Activated CD4-positive, CD25-positive, alpha-beta regulatory T cell treated with anti-CD3 and anti-CD28 coated beads, Interleukin-2, amount 50 U/mL, for 16 hours (primary cell): ENCODE measurements around the gene ADAM15.
A peak's percentile ranks its signal among the peaks of the same experiment; 100 is the strongest.

Source experiments
- DNase-seq: peaks from one replicate; pipeline ENCODE4 v3.0.0-alpha.2; 2020; ENCODE audit warnings: low read depth, low spot score

The ADAM15 gene

GRCh38 chr1:155086128-155086741 is 35.1 kb downstream of the ADAM15 start:
- DNase-seq: peak; percentile 51

GRCh38 chr1:155086856-155087535 is 35.9 kb downstream of the ADAM15 start:
- no peak for DNase-seq

DNA sequence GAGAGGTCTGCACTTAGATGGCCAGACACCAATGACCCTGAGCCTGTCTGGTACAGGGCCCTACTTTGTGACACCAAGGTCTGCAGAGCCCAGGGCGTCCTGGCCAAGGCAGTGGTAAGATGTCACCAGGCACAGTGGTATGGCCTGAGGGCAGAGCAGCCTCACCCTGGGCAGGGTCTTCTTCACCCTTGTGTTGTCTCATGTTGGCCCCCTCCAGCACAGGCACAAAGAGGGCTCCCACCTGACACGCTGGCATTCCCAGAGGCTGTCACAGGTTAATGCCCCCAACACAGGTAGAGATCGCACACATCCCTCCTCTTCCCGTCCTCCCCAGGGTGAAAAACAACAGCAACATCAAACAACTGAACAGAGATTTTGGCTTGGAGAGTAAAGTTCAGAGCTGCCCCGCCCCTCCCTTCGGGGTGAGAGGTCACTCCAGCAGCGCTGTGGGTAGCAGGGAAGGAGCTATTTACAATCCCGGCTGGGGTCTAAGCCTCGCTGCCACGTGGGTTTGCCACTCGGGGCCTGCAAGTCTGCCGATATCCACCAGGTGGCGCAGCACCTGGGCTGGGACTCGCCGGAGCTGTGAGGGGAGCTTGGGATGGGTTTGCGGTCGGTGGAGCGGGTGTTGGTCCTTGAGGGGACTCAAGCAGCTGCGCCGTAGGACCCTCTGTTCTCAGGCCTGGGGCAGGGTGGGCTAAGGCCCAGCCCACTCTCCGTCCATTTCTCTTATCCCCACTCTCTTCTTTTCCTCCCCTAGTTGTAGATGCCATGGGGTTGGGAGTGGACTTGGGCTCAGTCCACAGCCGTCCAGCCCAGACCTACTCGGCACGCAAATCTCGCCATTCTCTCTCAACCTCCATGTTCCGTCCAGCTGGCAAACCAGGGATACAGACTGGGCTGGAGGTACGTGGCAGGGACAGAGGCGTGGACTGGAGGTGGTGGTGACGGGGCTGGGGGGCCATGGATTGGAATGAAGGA is 40.2 kb downstream of the ADAM15 start:
- peak; percentile 61 for DNase-seq

DNA sequence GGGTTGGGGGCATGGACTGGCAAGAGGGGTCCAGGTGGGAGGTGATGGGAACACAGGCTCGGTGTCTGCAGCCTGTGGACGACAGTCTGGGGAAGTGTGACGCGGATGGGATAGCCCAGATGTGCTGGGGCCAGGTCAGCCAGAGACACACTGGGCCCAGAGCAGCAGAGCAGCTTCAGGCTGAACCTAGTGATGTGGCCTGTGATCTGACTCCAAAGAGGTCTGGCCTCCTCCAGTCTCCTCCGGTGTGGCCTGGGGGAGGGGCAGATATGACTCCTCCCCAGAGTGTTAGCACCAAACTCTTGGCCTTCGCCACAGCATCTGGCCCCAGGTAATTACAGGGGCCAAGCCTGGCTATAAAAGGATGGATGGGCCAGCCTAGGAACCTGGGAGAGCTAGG is 41.0 kb downstream of the ADAM15 start:
- no peak for DNase-seq

GRCh38 chr1:155092641-155093040 is 41.5 kb downstream of the ADAM15 start:
- no peak for DNase-seq

DNA sequence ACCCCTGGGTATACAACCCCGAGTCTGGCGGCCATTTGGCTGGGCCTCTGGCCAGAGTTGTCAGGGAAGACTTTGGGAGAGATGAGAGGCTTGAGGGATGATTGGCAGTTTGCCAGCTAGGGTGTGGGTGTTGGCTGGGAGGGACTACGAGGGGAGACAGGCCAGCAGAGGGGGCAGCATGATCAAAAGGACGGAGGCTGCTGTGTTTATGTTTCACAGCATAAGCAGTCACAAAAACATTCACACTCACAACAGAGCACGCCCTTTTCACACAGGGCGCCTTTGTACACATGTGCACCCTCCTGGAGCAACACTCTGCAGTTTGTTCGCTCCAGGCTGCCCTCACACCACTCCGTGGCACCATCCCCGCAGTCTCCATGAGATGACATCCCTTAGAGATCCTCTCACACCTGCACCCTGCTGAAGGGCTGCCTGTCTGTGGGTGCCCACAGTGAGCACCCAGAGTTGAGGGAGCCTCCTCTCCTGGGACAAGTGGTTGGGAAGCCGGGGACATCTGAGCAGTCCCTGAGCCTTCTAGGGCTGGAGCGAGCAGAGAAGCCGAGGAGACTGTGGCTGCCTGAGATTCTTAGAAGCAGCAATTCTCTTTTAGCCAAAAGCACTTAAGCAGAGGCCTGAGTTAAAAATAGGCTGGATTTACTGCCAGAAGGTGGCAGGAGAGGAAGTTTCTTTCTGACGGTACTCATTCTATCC is 43.0 kb downstream of the ADAM15 start:
- DNase-seq: no peak

- no peak for DNase-seq
Measured at GRCh38 chr1:155094622-155094948, 43.5 kb downstream of the ADAM15 start.

DNA sequence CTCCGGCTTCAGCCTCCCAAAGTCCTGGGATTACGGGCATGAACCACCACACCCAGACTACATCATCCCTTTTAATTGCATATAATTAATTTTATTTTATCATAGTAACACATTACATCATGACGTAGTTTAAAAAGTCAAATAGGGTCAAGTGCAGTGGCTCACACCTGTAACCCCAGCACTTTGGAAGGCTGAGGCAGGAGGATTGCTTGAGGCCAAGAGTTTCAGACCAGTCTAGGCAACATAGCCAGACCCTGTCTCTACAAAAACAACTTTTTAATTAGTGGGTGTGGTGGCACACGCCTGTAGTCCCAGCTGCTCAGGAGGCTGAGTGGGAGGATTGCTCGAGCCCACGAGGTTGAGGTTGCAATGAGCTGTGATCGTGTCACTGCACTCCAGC is 48.2 kb downstream of the ADAM15 start:
- no peak for DNase-seq

DNA sequence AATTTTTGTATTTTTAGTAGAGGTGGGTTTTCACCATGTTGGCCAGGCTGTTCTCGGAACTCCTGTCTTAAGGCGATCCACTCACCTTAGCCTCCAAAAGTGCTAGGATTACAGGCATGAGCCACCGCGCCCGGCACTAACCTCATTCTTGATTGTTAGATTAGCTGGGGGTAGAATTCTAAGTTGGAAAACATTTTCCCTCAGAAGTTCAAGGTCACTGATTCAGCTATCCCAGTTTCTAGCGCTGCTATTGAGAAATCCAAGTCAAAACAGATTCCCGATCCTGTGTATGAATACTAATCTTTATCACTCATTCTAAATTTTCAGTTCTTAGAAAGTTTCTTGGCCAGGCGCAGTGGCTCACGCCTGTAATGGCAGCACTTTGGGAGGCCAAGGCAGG is 52.2 kb downstream of the ADAM15 start:
- no peak for DNase-seq

- no peak for DNase-seq
Measured at GRCh38 chr1:155104605-155105534, 53.8 kb downstream of the ADAM15 start.

GRCh38 chr1:155105604-155106011 is 54.5 kb downstream of the ADAM15 start:
- DNase-seq: no peak

DNA sequence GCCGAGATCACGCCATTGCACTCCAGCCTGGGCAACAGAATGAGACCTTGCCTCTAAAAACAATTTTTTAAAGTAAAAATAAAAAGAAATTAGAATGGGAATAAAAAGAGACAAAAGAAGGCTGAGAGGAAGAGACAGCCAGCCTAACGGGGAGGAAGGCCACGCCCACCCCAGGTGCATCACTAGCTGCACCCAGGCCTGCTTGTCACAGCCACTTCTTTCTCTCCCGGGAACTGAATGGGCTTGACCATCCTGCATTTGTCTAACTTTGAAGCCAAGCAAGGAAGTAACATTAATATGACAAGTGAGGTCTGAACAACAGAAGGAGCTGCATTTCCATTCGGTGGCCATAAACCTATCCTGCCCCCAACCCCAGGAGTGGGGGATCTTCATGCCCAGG is 55.7 kb downstream of the ADAM15 start:
- no peak for DNase-seq

DNA sequence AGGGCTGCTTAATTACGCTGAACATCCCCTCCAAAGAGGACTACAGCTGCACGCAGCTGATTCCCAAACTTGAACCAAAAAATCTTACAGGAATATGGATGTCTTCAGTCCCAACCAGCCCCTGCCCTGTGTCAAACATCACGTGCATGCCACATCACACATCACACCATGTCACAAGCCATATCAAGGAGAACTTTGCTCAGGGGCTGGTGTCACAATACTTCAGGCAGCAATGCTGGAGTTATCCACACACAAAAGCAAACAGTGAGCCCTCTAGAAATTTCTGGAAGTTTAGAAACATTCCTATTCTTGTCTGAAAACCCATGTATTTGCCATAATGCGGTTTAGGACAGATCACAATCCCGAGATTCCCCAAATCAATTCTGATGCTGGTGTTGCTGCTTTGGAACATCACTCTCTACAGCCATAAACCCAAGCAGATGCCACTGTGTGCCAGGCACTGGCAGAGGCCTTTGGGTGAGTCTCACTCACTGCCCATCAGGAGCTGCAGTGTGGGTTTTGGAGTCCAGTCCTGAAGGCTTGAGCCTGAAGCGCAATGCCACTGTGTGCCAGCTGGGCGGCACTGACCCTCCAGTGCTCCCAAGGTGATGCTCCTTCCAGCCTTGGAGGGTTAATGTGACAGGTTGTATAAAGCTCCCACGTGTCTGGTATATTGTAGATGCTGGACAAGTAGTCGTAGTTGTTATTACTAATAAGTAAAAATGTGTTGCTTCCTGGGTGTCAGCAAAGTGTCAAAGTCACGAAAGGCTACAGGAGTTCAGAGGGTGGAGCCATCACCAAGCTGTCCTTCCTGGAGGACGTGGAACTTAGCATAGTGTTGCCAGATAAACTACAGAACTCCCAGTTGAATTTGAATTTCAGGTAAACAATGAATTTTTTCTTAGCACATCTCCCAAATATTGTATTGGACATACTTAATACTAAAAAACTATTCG is 56.5 kb downstream of the ADAM15 start:
- no peak for DNase-seq

DNA sequence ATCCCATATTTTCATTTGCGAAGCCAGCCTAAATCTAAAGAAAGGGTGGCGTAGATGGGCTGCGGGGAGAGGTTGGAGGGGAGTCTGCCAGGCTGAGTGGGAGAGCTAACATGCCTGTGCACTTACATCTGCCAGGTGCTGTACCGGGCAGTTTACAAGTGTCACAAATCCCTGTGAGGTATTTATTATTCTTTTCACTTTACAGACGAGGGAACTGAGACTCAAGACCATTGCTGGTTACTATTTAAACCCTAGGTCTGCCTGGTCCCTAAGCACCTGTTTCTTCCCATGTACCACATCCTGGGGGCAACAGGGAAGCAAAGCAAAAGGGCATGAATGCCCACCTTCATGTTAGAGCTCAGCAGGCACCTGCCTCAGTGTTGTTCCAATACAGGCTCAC is 57.2 kb downstream of the ADAM15 start:
- DNase-seq: no peak

GRCh38 chr1:155110381-155110780 is 59.3 kb downstream of the ADAM15 start:
- no peak for DNase-seq

- no peak for DNase-seq
Measured at GRCh38 chr1:155110826-155111225, 59.7 kb downstream of the ADAM15 start.
